Upper lobe of left lung (tissue), 6 donors: ENCODE data around the gene CCR5AS.
"Not testable (repeated sequence)": the region's sequence is repeated elsewhere in the genome, so short reads cannot be mapped to it uniquely, and the experiment has no call there.

Experiments used
- ATAC-seq, 2 donors: fragments of 200-7000 bp; cut with Tn5 transposase; one replicate each; pipeline ENCODE4 v1.9.1; 2022; ENCODE audit warnings: mild to moderate bottlenecking in 2 of 2, moderate library complexity in 2 of 2; ENCODE audit not compliant: low FRiP score in 2 of 2
- DNase-seq, 2 donors: peaks; one replicate each; pipeline ENCODE4 v3.0.0-alpha.2; 2019 to 2020
- H3K27ac ChIP-seq, 4 donors: fragments of 200-600 bp; sonication (generic); one replicate each; pipeline ENCODE4 v1.5.1; 2016 to 2019
- H3K27me3 ChIP-seq, 4 donors: fragments of 200-600 bp; sonication (generic); one replicate each; pipeline ENCODE4 v1.5.1; 2017 to 2019
- H3K36me3 ChIP-seq, 4 donors: fragments of 200-600 bp; sonication (generic); one replicate each; pipeline ENCODE4 v1.5.1; 2016 to 2019
- H3K4me1 ChIP-seq, 4 donors: fragments of 200-600 bp; sonication (generic); one replicate each; pipeline ENCODE4 v1.5.1; 2018 to 2019
- H3K4me3 ChIP-seq, 4 donors: fragments of 200-600 bp; sonication (generic); one replicate each; pipeline ENCODE4 v1.5.1; 2017 to 2019; ENCODE audit warnings: mild to moderate bottlenecking in 2 of 4, moderate library complexity in 1 of 4
- H3K9me3 ChIP-seq, 4 donors: fragments of 200-600 bp; sonication (generic); one replicate each; pipeline ENCODE4 v1.5.1; 2018 to 2019
- EP300 ChIP-seq, 4 donors: sonication (generic); formaldehyde crosslinking; IDR thresholded peaks; one replicate each; pipeline ENCODE4 v1.5.1; 2017; ENCODE audit warnings: antibody characterized with exemption in 4 of 4, control low read depth in 2 of 4
- POLR2A ChIP-seq, 4 donors: fragments of 450-650 bp; IDR thresholded peaks; one replicate each; pipeline ENCODE4 v1.5.1; 2016 to 2017; ENCODE audit warnings: antibody characterized with exemption in 4 of 4, mild to moderate bottlenecking in 2 of 4
- POLR2AphosphoS5 ChIP-seq, 2 donors: sonication (generic); formaldehyde crosslinking; IDR thresholded peaks; one replicate each; pipeline ENCODE4 v1.5.1; 2017; ENCODE audit warnings: antibody characterized with exemption in 2 of 2
- WGBS, 2 donors: methylation state at CpG; one replicate each; pipeline ENCODE4 v1.1.5; 2017 to 2018; 5-methylcytosine and 5-hydroxymethylcytosine counted together
- TF ChIP-seq, protein P1 (sequence below), 6 experiments: fragments of 450-650 bp in 4 of 6; fragments of 200-600 bp in 2 of 6; sonication (generic) in 2 of 6; IDR thresholded peaks; one replicate each; pipeline ENCODE4 v1.5.1; 2016 to 2019; ENCODE audit warnings: antibody characterized with exemption in 6 of 6
- donor health status: DM: no; HTN: no; CAD: no; lungs with moderate emphysema.
- donor health status: DM: no; HTN: yes; CAD: no; lungs with severe emphysema.

CCR5AS gene

DNA sequence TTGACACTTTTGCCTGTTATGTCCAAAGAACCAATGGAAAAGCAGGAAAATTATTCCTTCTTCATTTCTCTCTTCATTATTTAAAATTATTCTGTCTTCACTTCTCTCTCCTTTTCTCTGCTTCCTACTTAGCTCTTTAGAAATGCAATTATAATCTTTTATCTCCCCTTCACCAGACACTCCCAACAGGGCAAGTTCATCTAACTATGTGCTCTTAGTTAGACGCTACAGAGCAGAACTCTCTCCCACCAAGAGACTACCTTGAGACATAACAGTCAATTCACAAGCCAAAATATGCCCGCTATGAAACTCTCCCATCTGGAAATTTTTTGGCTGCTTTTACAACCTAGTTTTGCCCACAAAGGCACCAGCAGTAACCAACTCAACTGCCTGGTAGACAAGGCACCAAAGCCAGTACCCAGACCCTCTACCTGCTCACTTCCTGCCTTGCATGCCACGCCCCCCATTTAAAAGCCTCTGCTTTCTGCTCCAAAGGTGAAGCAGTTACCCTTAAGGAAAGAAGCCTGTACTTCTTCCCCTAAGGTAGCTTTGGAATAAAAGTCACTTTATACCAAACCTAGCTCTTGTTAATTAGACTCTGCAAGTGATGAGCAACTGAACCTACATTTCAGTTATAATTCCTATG lies 28.3 kb upstream of the CCR5AS start:
- Histone ChIP-seq H3K27me3 (no peaks in the 10 kb centered on the region), H3K4me1 (no peaks in the 10 kb centered on the region), H3K9me3 (peaks cover 0 to 6% (median 0%) of the 10 kb centered on the region in 4 donors), H3K4me3 (no peak overlapping the region), H3K36me3 (peaks cover 0 to 2% (median 0%) of the 10 kb centered on the region in 4 donors), H3K27ac (no peak overlapping the region)
- 95 to 96% methylated on average over 3 of the region's 3 CpGs for WGBS, 2 donors
- DNase-seq (no peak), ATAC-seq (no peak)
- no peak for TF ChIP-seq POLR2AphosphoS5 (IDR thresholded peaks at IDR 0.05)
- no peak for TF ChIP-seq POLR2A (IDR thresholded peaks at IDR 0.05)
- no peak for TF ChIP-seq EP300 (IDR thresholded peaks at IDR 0.05)
- TF ChIP-seq, protein P1, sequence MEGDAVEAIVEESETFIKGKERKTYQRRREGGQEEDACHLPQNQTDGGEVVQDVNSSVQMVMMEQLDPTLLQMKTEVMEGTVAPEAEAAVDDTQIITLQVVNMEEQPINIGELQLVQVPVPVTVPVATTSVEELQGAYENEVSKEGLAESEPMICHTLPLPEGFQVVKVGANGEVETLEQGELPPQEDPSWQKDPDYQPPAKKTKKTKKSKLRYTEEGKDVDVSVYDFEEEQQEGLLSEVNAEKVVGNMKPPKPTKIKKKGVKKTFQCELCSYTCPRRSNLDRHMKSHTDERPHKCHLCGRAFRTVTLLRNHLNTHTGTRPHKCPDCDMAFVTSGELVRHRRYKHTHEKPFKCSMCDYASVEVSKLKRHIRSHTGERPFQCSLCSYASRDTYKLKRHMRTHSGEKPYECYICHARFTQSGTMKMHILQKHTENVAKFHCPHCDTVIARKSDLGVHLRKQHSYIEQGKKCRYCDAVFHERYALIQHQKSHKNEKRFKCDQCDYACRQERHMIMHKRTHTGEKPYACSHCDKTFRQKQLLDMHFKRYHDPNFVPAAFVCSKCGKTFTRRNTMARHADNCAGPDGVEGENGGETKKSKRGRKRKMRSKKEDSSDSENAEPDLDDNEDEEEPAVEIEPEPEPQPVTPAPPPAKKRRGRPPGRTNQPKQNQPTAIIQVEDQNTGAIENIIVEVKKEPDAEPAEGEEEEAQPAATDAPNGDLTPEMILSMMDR (IDR thresholded peaks at IDR 0.05) = no peak

DNA sequence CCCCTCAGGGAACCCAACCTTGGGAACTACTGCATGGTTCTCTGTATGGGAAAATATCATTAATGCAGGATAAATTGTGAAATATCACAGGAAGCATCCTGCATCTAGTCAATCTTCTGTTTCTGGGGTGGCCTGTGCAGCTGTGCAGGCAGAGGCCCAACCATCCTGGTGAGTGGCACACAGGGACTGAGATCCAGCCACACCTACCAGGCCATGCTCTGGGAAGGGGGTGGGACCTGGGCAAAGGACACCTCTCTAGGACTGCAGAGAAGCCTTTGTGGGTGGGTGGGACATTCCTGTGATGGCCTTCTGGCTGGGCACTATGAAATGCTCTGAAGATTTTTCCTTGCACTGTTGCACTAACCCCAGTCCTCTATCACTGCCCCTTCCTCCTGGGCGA lies 27.0 kb upstream of the CCR5AS start:
- Histone ChIP-seq H3K4me3 (no peak overlapping the region), H3K9me3 (peaks cover 0 to 6% (median 0%) of the 10 kb centered on the region in 4 donors), H3K27me3 (no peaks in the 10 kb centered on the region), H3K27ac (no peak overlapping the region), H3K4me1 (no peaks in the 10 kb centered on the region), H3K36me3 (no peaks in the 10 kb centered on the region)
- no peak for ATAC-seq
- WGBS, 2 donors = 92 to 100% methylated on average over 1 of the region's 1 CpG
- no peak for DNase-seq
- TF ChIP-seq POLR2AphosphoS5 (IDR thresholded peaks at IDR 0.05) (no peak), POLR2A (IDR thresholded peaks at IDR 0.05) (no peak), EP300 (IDR thresholded peaks at IDR 0.05) (no peak)
- TF ChIP-seq, protein P1 (IDR thresholded peaks at IDR 0.05) = no peak

DNA sequence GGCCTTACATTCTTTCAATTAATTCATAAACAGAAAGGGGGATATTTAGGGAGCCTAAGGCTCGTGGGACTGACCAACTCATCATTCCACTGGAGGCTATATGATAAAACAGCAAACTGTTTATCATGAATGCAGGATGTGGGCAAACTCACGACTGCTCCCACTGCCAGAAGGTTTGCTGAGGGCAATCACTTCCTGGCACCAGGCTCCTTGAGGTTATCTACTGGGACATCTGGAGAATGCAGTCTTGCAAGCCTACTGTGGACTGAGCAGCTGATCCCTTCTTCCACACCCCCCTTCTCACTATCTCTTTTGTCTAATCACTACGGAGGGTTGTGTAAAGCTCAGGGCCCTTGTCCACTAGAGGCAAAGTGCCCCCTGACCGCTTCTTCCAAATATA lies 26.3 kb upstream of the CCR5AS start:
- H3K27ac ChIP-seq, DNase-seq, H3K9me3 ChIP-seq, H3K27me3 ChIP-seq, H3K4me3 ChIP-seq, H3K4me1 ChIP-seq, H3K36me3 ChIP-seq, ATAC-seq: not testable (repeated sequence)
- WGBS, 2 donors = 51 to 63% methylated on average over 4 of the region's 4 CpGs

DNA sequence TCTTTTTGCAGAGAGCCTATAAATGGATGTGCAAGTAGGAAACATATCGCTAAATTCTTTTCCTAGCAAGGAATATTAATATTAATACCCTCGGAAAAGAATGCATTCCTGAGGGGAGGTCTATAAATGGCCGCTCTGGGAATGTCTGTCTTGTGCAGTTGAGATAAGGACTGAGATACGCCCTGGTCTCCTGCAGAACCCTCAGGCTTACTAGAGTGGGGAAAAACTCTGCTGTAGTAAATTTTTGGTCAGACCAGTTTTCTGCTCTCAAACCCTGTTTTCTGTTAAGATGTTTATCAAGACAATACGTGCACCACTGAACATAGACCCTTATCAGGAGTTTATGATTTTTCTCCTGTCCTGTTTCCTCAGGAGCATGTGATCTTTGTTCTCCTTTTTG lies 25.0 kb upstream of the CCR5AS start:
- H3K9me3 ChIP-seq, H3K27me3 ChIP-seq, H3K4me1 ChIP-seq, ATAC-seq, H3K27ac ChIP-seq, DNase-seq, H3K36me3 ChIP-seq, H3K4me3 ChIP-seq: not testable (repeated sequence)
- WGBS, 2 donors = 87% methylated on average over 5 of the region's 5 CpGs

DNA sequence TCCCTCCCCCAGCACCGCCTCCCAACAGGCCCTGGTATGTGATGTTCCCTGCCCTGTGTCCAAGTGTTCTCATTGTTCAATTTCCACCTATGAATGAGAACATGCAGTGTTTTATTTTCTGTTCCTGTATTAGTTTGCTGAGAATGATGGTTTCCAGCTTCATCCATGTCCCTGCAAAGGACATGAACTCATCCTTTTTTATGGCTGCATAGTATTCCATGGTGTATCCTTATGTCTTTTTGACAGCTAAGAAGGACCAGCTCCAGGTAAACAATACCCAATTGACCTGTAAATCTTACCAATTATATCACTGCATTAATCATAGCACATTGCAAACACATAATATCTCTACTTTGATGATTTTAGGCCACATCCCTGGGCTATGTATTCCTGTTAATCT lies 24.0 kb upstream of the CCR5AS start:
- H3K4me1 ChIP-seq, H3K36me3 ChIP-seq, H3K27me3 ChIP-seq, ATAC-seq, DNase-seq, H3K27ac ChIP-seq, H3K9me3 ChIP-seq, H3K4me3 ChIP-seq: not testable (repeated sequence)
- WGBS, 2 donors = 95 to 96% methylated on average over 1 of the region's 1 CpG

DNA sequence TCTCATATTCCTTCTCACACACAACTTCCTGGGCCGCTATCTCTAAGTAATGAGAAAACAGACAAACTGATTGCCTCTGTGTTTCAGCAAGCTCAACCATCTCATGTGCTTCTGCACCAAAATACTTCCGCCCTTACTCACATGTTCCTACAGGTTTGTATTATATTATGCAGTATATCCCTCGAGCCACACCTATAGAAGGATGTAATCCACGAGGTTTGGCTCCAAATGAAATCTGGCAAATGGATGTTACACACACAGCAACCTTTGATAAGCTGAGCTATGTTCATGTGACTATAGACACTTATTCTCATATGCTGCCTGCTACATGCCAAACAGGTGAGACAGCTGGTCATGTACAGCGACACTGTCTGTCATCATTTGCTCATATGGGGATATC lies 22.8 kb upstream of the CCR5AS start:
- no peak for ATAC-seq
- no peak overlapping the region for H3K27ac ChIP-seq
- no peak overlapping the region for H3K4me3 ChIP-seq
- no peaks in the 10 kb centered on the region for H3K27me3 ChIP-seq
- DNase-seq = no peak
- no peaks in the 10 kb centered on the region for H3K36me3 ChIP-seq
- TF ChIP-seq EP300 (IDR thresholded peaks at IDR 0.05) (no peak), POLR2AphosphoS5 (IDR thresholded peaks at IDR 0.05) (no peak), POLR2A (IDR thresholded peaks at IDR 0.05) (no peak)
- TF ChIP-seq, protein P1 (IDR thresholded peaks at IDR 0.05) = no peak
- WGBS, 2 donors = 79 to 89% methylated on average over 5 of the region's 5 CpGs
- H3K4me1 ChIP-seq = peaks cover 4 to 9% (median 6%) of the 10 kb centered on the region in 4 donors
- H3K9me3 ChIP-seq = peaks cover 0 to 6% (median 0%) of the 10 kb centered on the region in 4 donors
